ENCODE results near the gene ADAM12. TPM values are rescaled to one million over a fixed set of nuclear protein-coding genes. Genes with fewer than 3 reads are reported as not detected.

The ADAM12 gene
- polyA plus RNA-seq, 3 donors, result 0.05 TPM; not detected in 2

GRCh38 chr10:126434235-126434634, 46.0 kb upstream of the ADAM12 start:
- Mint-ChIP-seq H3K36me3 (no peaks in the 10 kb centered on the region), H3K27ac (no peak overlapping the region), H3K27me3 (ENCODE audit: low read depth in 3 of 3) (peaks cover 0 to 6% (median 0%) of the 10 kb centered on the region in 3 donors), H3K9me3 (peaks cover 0 to 14% (median 2%) of the 10 kb centered on the region in 7 donors), H3K4me1 (no peaks in the 10 kb centered on the region), H3K4me3 (no peak overlapping the region)
- Histone ChIP-seq H3K9me3 (replicated peaks in 1 of 2; ENCODE audit: control insufficient read depth in 1 of 2, insufficient read depth in 1 of 2, low read length in 2 of 2) (no peaks in the 10 kb centered on the region), H3K4me3 (replicated peaks in 1 of 3; ENCODE audit: low read depth in 2 of 3, low read length in 3 of 3) (no peak overlapping the region), H3K27me3 (ENCODE audit: control insufficient read depth in 2 of 2, insufficient read depth in 2 of 2, low read length in 2 of 2) (no peaks in the 10 kb centered on the region), H3K27ac (ENCODE audit: low read depth in 1 of 2, low read length in 2 of 2) (no peak overlapping the region), H3K79me2 (ENCODE audit: insufficient read depth, low read length) (no peaks in the 10 kb centered on the region), H3K4me2 (replicated peaks; ENCODE audit: extremely low read depth, low read length, poor library complexity, severe bottlenecking) (no peak overlapping the region), H3K9ac (ENCODE audit: insufficient read depth, low read length, poor library complexity, severe bottlenecking) (no peak overlapping the region), H2AFZ (ENCODE audit: insufficient read depth, low read depth, low read length, poor library complexity, severe bottlenecking) (no peak overlapping the region), H3K4me1 (ENCODE audit: control insufficient read depth in 1 of 2, insufficient read depth in 2 of 2, low read length in 2 of 2) (no peaks in the 10 kb centered on the region), H4K20me1 (ENCODE audit: insufficient read depth, low read length) (no peaks in the 10 kb centered on the region), H3K36me3 (replicated peaks in 1 of 2; ENCODE audit: control insufficient read depth in 1 of 2, insufficient read depth in 2 of 2, low read length in 2 of 2) (no peaks in the 10 kb centered on the region)
- no peak for DNase-seq
- intact Hi-C loops (cut with micrococcal nuclease), result no loop called here
- no CpG with 5 or more reads among the region's 5 CpGs for WGBS (ENCODE audit: insufficient coverage)
- no peak for TF ChIP-seq CTCF (IDR thresholded peaks at IDR 0.05)

GRCh38 chr10:126433351-126433750, 45.1 kb upstream of the ADAM12 start:
- Histone ChIP-seq H3K9me3 (replicated peaks in 1 of 2; ENCODE audit: control insufficient read depth in 1 of 2, insufficient read depth in 1 of 2, low read length in 2 of 2) (no peaks in the 10 kb centered on the region), H3K4me2 (replicated peaks; ENCODE audit: extremely low read depth, low read length, poor library complexity, severe bottlenecking) (no peak overlapping the region), H3K36me3 (replicated peaks in 1 of 2; ENCODE audit: control insufficient read depth in 1 of 2, insufficient read depth in 2 of 2, low read length in 2 of 2) (no peaks in the 10 kb centered on the region), H3K27me3 (ENCODE audit: control insufficient read depth in 2 of 2, insufficient read depth in 2 of 2, low read length in 2 of 2) (no peaks in the 10 kb centered on the region), H3K79me2 (ENCODE audit: insufficient read depth, low read length) (no peaks in the 10 kb centered on the region), H3K27ac (ENCODE audit: low read depth in 1 of 2, low read length in 2 of 2) (no peak overlapping the region), H3K9ac (ENCODE audit: insufficient read depth, low read length, poor library complexity, severe bottlenecking) (no peak overlapping the region), H3K4me3 (replicated peaks in 1 of 3; ENCODE audit: low read depth in 2 of 3, low read length in 3 of 3) (no peak overlapping the region), H2AFZ (ENCODE audit: insufficient read depth, low read depth, low read length, poor library complexity, severe bottlenecking) (no peak overlapping the region), H4K20me1 (ENCODE audit: insufficient read depth, low read length) (no peaks in the 10 kb centered on the region), H3K4me1 (ENCODE audit: control insufficient read depth in 1 of 2, insufficient read depth in 2 of 2, low read length in 2 of 2) (no peaks in the 10 kb centered on the region)
- Mint-ChIP-seq H3K36me3 (no peaks in the 10 kb centered on the region), H3K27ac (no peak overlapping the region), H3K27me3 (ENCODE audit: low read depth in 3 of 3) (peaks cover 0 to 3% (median 0%) of the 10 kb centered on the region in 3 donors), H3K9me3 (peaks cover 0 to 10% (median 2%) of the 10 kb centered on the region in 7 donors), H3K4me3 (no peak overlapping the region), H3K4me1 (no peaks in the 10 kb centered on the region)
- intact Hi-C loops (cut with micrococcal nuclease), result no loop called here
- no CpG with 5 or more reads among the region's 5 CpGs for WGBS (ENCODE audit: insufficient coverage)
- no peak for DNase-seq
- TF ChIP-seq CTCF (IDR thresholded peaks at IDR 0.05), result no peak
